GM19468 (cell line): ENCODE measurements around the gene HLA-DRB1.
"Not testable (repeated sequence)": the region's sequence is repeated elsewhere in the genome, so short reads cannot be mapped to it uniquely, and the experiment has no call there.

Experiments
- ATAC-seq: cut with Tn5 transposase; IDR thresholded peaks from one replicate; pipeline ENCODE4 v1.9.1; 2021; ENCODE audit warnings: mild to moderate bottlenecking, moderate library complexity, moderate number of reproducible peaks; ENCODE audit not compliant: unreplicated experiment; ENCODE audit errors: extremely low read depth

Gene HLA-DRB1

DNA sequence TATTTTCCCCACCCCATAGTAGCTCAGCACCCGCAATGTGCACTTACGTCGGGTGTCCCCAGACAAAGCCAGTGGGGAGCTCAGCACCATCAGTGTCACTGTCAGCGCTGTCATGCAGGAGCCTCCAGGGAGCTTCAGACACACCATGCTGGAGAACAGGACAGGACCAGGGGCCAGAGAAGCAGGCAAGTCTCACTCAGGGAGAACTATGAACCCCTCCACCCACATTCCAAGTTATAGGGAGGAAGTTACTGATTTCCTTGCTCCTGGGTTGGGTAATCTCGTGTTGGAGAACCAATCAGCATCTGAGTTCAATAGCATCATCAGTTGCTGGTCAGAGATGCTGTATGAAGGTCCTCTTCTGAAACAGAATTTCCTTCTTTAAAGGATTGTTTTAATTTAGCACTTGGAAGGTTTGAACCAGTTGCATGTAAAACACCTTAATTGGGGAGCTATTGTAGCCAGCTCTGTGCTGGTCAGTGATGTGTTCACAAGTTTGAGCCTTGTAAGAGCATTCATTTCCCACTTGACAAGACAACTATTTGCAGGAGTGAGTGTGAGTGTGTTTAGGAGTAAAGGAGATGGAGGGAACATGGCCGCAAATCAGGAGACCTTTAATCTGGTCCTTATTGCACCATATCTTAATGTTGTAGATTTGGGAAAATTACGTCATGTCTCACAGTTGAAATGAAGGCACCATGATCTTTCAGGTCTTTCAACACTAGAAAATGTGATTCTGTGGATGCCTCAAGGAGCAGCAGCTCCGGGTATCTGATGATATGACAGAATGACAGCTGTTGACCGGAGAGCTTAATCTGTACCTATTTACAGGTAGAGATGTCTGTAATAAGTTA, at the start of gene HLA-DRB1:
TSS of gene HLA-DRB1 (minus strand) at position 253 of the 854 bp plus-strand sequence. CDS start at position 147, 106 bp downstream.
- ATAC-seq = peak; percentile 96

- no peak for ATAC-seq
Measured at GRCh38 chr6:32638532-32639219, 49.0 kb upstream of the HLA-DRB1 start.

DNA sequence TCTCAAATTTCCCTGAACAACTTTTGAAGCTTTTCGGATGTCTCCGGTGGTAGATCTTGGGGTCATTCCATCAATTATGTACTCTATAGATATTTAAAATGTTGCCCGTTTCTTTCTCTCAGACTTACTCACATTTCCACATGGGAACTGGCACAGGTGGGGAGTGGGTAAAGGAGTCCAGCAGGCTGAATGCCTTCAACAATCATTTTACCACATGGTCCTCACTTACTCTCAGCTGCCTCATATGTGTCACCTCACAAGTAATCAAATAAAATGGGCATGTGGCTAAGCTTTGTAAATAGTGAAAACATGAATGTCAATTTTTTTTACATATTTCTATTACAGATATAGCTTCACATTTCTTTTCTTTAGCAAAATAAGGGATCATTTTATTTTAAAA, 48.2 kb upstream of the HLA-DRB1 start:
- ATAC-seq = no peak

DNA sequence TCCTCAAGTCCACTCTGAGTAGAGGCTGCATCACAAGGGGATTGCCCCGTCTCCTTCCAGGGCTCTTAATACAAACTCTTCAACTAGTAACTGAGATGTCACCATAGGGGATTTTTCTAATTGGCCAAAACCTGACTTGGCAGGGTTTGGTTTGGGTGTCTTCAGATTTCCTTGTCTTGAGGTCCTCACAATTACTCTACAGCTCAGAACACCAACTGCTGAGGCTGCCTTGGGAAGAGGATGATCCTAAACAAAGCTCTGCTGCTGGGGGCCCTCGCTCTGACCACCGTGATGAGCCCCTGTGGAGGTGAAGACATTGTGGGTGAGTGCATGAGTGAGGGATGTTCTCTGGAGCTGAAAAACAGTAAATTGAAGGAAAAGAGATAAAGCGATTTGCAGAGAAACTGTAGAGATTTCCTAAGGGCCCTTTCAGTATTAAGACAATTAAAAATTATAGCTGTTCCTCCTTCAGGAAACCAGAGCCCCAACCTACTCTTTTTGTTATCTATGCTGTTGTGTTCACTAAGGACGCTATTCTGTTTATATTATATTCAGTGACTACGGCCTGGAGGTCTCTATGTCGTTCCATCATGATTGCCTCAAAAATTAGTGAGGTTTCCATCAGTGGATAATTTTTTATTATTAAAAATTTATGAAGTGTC, 47.7 kb upstream of the HLA-DRB1 start, which contains the start of gene HLA-DQA1:
TSS of gene HLA-DQA1 (plus strand) at position 188 of the 662 bp plus-strand sequence. CDS start at position 241, 53 bp downstream.
- ATAC-seq = peak; percentile 42

GRCh38 chr6:32635526-32636123, 46.0 kb upstream of the HLA-DRB1 start:
- ATAC-seq = no peak

DNA sequence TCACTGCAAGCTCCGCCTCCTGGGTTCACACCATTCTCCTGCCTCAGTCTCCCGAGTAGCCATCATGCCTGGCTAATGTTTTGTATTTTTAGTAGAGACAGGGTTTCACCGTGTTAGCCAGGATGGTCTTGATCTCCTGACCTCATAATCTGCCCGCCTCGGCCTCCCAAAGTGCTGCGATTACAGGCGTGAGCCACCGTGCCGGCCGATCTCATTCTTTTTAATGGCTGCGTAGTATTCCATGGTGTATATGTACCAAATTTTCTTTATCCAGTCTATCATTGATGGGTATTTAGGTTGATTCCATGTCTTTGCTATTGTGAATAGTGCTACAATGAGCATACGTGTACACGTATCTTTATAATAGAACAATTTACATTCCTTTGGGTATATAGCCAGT, 40.1 kb upstream of the HLA-DRB1 start:
- ATAC-seq = not testable (repeated sequence)

GRCh38 chr6:32627831-32628230, 38.2 kb upstream of the HLA-DRB1 start:
- no peak for ATAC-seq

DNA sequence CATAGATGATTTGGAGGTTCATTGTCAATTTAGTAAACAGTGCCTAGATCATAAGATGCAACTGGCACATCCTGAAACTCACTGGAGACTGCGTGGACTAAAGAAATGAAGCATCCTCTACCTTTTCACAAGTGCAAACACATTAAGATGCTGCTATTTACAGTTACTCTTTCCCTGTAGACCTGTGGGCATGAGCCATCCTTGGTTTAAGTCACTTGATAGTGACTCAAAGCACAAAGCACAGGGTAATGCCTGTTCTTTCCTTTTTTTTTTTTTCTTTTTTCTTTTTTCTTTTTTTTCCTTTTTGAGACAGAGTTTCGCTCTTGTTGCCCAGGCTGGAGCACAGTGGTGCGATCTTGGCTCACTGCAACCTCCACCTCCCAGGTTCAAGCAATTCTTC, 37.6 kb upstream of the HLA-DRB1 start:
- no peak for ATAC-seq

GRCh38 chr6:32625137-32625536, 35.5 kb upstream of the HLA-DRB1 start:
- ATAC-seq = no peak

- ATAC-seq = no peak
Measured at GRCh38 chr6:32624565-32624964, 34.9 kb upstream of the HLA-DRB1 start.

- no peak for ATAC-seq
Measured at GRCh38 chr6:32623693-32624092, 34.0 kb upstream of the HLA-DRB1 start.

GRCh38 chr6:32622545-32623401, 33.1 kb upstream of the HLA-DRB1 start:
- ATAC-seq = peak; percentile 58

DNA sequence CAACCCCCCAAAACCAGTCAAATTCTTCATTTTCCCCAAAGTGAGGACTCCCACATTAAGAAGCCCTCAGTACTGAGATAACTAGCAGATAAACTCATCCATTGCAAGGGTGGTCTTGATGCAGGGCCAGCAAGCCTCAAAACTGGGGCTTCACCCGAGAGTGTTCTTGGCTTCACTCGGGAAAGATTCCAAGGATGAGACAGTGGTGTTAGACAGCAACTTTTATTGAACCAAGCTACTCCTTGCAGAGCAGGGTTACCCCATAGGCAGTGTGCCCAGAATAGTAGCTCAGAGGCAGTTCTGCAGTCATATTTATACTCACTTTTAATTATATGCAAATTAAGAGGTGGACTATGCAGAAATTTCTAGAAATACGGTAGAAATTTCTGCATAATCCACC, 31.7 kb upstream of the HLA-DRB1 start:
- ATAC-seq = no peak

DNA sequence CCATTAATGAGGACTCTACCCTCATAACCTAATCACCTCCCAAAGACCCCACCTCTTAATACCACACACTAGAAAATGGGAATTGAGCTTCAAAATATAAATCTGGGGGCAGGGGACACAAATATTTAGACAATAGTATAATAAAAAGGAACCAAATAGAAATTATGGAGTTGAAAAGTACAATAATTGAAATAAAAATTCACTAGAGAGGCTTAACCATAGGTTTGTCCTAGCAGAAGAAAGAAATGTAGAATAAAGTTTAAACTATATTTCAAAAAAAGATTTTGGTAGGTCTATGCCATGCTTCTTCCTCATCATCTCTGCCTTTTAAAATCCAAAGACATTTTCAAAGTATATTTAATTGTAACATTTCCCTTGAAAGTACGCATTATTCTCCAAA, 28.1 kb upstream of the HLA-DRB1 start:
- ATAC-seq = no peak

DNA sequence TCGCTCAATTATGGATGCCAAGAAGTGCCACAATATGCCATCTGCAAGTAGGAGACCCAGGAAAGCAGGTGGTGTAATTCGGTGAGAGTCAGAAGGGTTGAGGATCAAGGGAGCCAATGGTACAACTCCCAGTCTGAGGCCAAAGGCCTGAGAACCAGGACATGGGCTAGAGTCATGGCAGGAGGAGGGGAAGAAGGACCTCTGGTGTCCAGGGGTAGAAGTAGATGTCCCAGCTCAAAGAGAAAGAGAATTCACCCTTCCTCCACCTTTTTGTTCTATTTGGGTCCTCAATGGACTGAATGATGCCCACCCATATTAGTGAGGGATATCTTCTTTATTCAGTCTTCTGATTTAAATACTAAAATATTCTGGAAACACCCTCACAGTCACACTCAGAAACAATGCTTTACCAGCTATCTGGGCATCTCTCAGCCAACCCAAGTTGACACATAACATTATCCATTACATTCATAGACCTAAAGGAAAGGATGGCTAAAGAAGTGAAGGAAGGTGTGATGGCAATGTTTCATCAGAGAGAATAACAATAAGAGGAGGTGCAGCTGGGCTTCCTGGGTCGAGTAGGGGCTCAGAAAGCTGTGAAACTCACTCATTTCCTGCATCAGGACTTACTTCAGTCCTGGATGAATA, 26.4 kb upstream of the HLA-DRB1 start:
- ATAC-seq = no peak

DNA sequence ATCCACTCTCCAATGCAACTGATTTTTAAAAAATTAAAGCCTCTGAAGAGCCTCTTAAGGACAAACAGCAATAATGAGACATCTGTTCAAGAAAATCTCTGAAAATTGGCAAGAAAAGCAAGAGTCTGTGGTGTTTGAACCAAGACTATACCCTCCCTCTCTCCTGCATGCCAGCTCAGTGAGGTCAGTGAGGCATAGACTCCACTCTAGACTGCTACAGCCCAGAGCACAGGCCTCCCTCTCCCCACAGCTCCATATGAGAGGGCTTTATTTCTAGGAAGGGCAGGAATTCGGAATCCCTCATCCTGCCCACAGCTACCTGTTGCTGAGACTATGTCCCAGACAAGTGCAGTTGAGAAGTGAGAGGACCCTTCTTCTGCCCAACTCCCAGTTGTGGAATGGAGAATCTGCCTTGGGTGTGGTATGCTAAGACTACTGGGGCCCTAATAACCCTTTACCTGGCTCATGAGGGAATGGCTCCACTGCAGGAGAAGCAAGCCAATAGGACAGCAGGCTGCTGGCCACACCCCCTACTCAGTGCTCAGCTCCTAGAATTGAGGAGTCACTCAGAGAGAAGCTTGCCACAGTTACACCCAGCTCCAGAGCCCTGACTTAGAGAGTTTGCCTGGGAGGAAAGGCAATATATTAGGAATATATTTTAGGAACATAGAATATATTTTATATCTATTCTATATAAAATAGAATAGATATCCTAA, 24.9 kb upstream of the HLA-DRB1 start:
- ATAC-seq = no peak

- no peak for ATAC-seq
Measured at GRCh38 chr6:32613475-32613874, 23.8 kb upstream of the HLA-DRB1 start.

- no peak for ATAC-seq
Measured at GRCh38 chr6:32610682-32611296, 21.1 kb upstream of the HLA-DRB1 start.
